ENCODE measurements around the gene APBB2. TPM values are rescaled to one million over a fixed set of nuclear protein-coding genes. Genes with fewer than 3 reads are reported as not detected.

Gene APBB2
- total RNA-seq, 1 experiment from 2014 or later: 34.4 TPM

- DNase-seq (ENCODE audit: extremely low read depth, low read depth): no peak
Measured at GRCh38 chr4:41196633-41197332, 17.6 kb downstream of the APBB2 start.

- DNase-seq (ENCODE audit: extremely low read depth, low read depth): no peak
Measured at GRCh38 chr4:41192136-41192535, 22.2 kb downstream of the APBB2 start.

GRCh38 chr4:41189666-41190065, 24.7 kb downstream of the APBB2 start:
- DNase-seq (ENCODE audit: extremely low read depth, low read depth): no peak

- no peak for DNase-seq (ENCODE audit: extremely low read depth, low read depth)
Measured at GRCh38 chr4:41189076-41189475, 25.3 kb downstream of the APBB2 start.

GRCh38 chr4:41185614-41186592, 28.4 kb downstream of the APBB2 start:
- no peak for DNase-seq (ENCODE audit: extremely low read depth, low read depth)

- no peak for DNase-seq (ENCODE audit: extremely low read depth, low read depth)
Measured at GRCh38 chr4:41184009-41184408, 30.3 kb downstream of the APBB2 start.

- no peak for DNase-seq (ENCODE audit: extremely low read depth, low read depth)
Measured at GRCh38 chr4:41183021-41183553, 31.3 kb downstream of the APBB2 start.

GRCh38 chr4:41181037-41181436, 33.3 kb downstream of the APBB2 start:
- DNase-seq (ENCODE audit: extremely low read depth, low read depth): no peak

GRCh38 chr4:41179498-41180195, 34.7 kb downstream of the APBB2 start:
- no peak for DNase-seq (ENCODE audit: extremely low read depth, low read depth)

GRCh38 chr4:41178372-41179370, 35.7 kb downstream of the APBB2 start:
- no peak for DNase-seq (ENCODE audit: extremely low read depth, low read depth)

GRCh38 chr4:41177016-41177415, 37.3 kb downstream of the APBB2 start:
- DNase-seq (ENCODE audit: extremely low read depth, low read depth): no peak

- DNase-seq (ENCODE audit: extremely low read depth, low read depth): no peak
Measured at GRCh38 chr4:41176340-41176739, 38.0 kb downstream of the APBB2 start.

GRCh38 chr4:41175794-41176193, 38.5 kb downstream of the APBB2 start:
- DNase-seq (ENCODE audit: extremely low read depth, low read depth): no peak

GRCh38 chr4:41174444-41174843, 39.9 kb downstream of the APBB2 start:
- no peak for DNase-seq (ENCODE audit: extremely low read depth, low read depth)

GRCh38 chr4:41172786-41173185, 41.6 kb downstream of the APBB2 start:
- no peak for DNase-seq (ENCODE audit: extremely low read depth, low read depth)

GRCh38 chr4:41169256-41169800, 45.0 kb downstream of the APBB2 start:
- DNase-seq (ENCODE audit: extremely low read depth, low read depth): no peak

- no peak for DNase-seq (ENCODE audit: extremely low read depth, low read depth)
Measured at GRCh38 chr4:41167191-41167590, 47.2 kb downstream of the APBB2 start.

- no peak for DNase-seq (ENCODE audit: extremely low read depth, low read depth)
Measured at GRCh38 chr4:41164405-41164804, 49.9 kb downstream of the APBB2 start.

GRCh38 chr4:41161355-41161754, 53.0 kb downstream of the APBB2 start:
- no peak for DNase-seq (ENCODE audit: extremely low read depth, low read depth)
